ENCODE data around the gene SDE2. TPM values are rescaled to one million over a fixed set of nuclear protein-coding genes. Genes with fewer than 3 reads are reported as not detected.
A peak's percentile ranks its signal among the peaks of the same experiment; 100 is the strongest.

SDE2 gene
- total and polyA plus RNA-seq, 12 donors = 4.3 to 32.9 (median 16.9) TPM

- Histone ChIP-seq H3K27ac (no peak overlapping the region), H3K9me3 (replicated peaks in 1 of 3) (no peaks in the 10 kb centered on the region), H3K36me3 (replicated peaks in 1 of 2) (no peaks in the 10 kb centered on the region), H3K4me1 (replicated peaks in 1 of 2) (peaks cover under 1 to 9% of the 10 kb centered on the region in 2 donors), H3K4me3 (no peak overlapping the region), H3K27me3 (no peaks in the 10 kb centered on the region)
- intact Hi-C loops (cut with DNase I) = no loop called here
- WGBS, 4 donors = 83 to 92% (median 88%) methylated on average over 7 of the region's 7 CpGs
- TF ChIP-seq POLR2A (IDR thresholded peaks at IDR 0.05) = no peak
- TF ChIP-seq, protein P1, sequence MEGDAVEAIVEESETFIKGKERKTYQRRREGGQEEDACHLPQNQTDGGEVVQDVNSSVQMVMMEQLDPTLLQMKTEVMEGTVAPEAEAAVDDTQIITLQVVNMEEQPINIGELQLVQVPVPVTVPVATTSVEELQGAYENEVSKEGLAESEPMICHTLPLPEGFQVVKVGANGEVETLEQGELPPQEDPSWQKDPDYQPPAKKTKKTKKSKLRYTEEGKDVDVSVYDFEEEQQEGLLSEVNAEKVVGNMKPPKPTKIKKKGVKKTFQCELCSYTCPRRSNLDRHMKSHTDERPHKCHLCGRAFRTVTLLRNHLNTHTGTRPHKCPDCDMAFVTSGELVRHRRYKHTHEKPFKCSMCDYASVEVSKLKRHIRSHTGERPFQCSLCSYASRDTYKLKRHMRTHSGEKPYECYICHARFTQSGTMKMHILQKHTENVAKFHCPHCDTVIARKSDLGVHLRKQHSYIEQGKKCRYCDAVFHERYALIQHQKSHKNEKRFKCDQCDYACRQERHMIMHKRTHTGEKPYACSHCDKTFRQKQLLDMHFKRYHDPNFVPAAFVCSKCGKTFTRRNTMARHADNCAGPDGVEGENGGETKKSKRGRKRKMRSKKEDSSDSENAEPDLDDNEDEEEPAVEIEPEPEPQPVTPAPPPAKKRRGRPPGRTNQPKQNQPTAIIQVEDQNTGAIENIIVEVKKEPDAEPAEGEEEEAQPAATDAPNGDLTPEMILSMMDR (IDR thresholded peaks at IDR 0.05) = no peak
- DNase-seq = no peak
Observed at GRCh38 chr1:226029568-226030225, 30.6 kb upstream of the SDE2 start.

DNA sequence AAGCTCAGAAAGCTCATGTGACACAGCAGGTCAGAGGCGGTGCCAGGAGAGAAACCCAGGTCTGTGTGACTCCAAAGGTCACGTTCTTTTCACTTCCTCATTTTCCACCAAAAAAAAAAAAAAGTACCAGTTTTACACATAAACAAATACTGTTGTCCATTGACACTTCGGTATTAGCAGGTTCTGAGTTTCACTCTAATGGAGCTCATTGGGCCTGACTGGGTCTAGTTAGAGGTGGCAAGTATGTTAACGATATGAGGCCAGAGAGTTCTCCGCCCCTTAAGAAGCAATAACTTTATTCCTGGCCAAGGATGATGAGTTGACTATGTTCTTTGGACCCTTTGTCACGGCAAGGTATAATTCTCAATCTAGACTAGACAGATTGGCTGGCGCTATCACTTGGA is 30.0 kb upstream of the SDE2 start:
- 83 to 88% (median 86%) methylated on average over 7 of the region's 7 CpGs for WGBS, 4 donors
- Histone ChIP-seq H3K36me3 (replicated peaks in 1 of 2) (no peaks in the 10 kb centered on the region), H3K4me3 (no peak overlapping the region), H3K9me3 (replicated peaks in 1 of 3) (no peaks in the 10 kb centered on the region), H3K27ac (no peak overlapping the region), H3K4me1 (replicated peaks in 1 of 2) (peaks cover 0 to 3% of the 10 kb centered on the region in 2 donors), H3K27me3 (no peaks in the 10 kb centered on the region)
- intact Hi-C loops (cut with DNase I) = no loop called here
- TF ChIP-seq, protein P1 (IDR thresholded peaks at IDR 0.05) = no peak
- TF ChIP-seq POLR2A (IDR thresholded peaks at IDR 0.05) = no peak
- DNase-seq = peak in 4 of 7 donors; percentile 12 to 28 (median 26)

GRCh38 chr1:226027538-226028217 is 28.5 kb upstream of the SDE2 start:
- H3K9me3 ChIP-seq (replicated peaks in 1 of 3) = no peaks in the 10 kb centered on the region
- DNase-seq = no peak
- H3K27me3 ChIP-seq = no peaks in the 10 kb centered on the region
- WGBS, 4 donors = 75 to 91% (median 86%) methylated on average over 5 of the region's 5 CpGs
- intact Hi-C loops (cut with DNase I) = no loop called here
- H3K4me1 ChIP-seq (replicated peaks in 1 of 2) = no peaks in the 10 kb centered on the region
- no peak overlapping the region for H3K4me3 ChIP-seq
- no peak overlapping the region for H3K27ac ChIP-seq
- H3K36me3 ChIP-seq (replicated peaks in 1 of 2) = no peaks in the 10 kb centered on the region
- no peak for TF ChIP-seq POLR2A (IDR thresholded peaks at IDR 0.05)
- TF ChIP-seq, protein P1 (IDR thresholded peaks at IDR 0.05) = no peak

DNA sequence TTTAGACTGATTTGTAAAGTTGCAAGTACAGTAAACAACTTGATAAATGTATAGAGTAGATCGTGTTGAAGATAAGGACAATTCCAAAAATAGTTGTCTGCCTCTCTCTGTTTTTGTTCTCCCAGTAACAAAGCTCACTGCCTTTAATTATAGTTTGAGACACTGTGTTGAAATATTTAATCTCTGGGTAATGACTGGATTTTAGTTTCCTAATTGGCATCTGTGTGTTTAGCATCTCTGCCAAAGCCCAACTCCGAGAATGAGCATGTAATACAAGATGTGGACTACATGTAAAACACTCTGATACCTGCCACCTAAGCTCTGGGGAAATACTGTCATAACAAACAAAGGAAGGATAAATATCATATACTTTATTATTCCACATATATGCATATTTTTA is 27.7 kb upstream of the SDE2 start:
- H3K27ac ChIP-seq = no peak overlapping the region
- TF ChIP-seq POLR2A (IDR thresholded peaks at IDR 0.05) = no peak
- TF ChIP-seq, protein P1 (IDR thresholded peaks at IDR 0.05) = no peak
- 57 to 74% (median 62%) methylated on average over 2 of the region's 2 CpGs for WGBS, 4 donors
- H3K27me3 ChIP-seq = no peaks in the 10 kb centered on the region
- H3K36me3 ChIP-seq (replicated peaks in 1 of 2) = no peaks in the 10 kb centered on the region
- intact Hi-C loops (cut with DNase I) = no loop called here
- DNase-seq = no peak
- no peak overlapping the region for H3K4me3 ChIP-seq
- no peaks in the 10 kb centered on the region for H3K4me1 ChIP-seq (replicated peaks in 1 of 2)
- no peaks in the 10 kb centered on the region for H3K9me3 ChIP-seq (replicated peaks in 1 of 3)
